ENCODE data around the gene NOC2L.
"Not testable (repeated sequence)": the region's sequence is repeated elsewhere in the genome, so short reads cannot be mapped to it uniquely, and the experiment has no call there.

Gene NOC2L

DNA sequence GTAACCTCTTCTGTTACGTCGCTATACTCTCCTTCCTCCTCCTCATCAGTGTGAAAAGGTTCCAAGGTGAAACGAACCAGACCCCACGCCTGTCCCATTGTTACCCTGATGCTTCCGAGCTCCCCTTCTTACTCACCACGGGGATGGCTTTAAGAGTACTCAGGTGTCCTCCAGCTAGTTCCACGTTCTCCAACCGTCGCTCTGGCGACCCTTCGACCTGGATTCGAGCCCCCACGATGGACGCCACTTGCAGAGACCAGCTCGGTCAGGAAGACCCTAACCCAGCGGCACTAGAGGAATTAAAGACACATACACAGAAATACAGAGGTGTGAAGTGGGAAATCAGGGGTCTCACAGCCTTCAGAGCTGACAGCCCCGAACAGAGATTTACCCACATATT is 61.1 kb downstream of the NOC2L start:
- DNase-seq = not testable (repeated sequence)

DNA sequence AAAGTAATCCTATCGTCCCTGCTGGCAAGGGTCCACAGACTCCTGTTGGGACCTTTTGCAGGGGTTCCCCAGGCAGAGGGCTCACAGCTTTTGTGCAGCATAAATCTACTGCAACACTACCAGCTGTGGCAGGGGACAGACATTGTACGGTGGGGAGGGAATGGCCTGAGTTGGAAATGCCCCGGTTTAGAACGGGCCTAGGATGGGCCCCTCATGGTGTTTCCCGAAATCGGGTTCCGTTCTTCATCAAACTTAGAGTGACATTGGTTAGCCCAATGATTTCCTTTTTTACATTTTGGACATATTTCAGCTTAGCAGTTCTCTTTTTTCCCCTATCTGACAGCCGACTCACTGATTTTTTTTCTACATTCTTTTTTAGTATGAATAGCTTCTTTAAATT is 61.8 kb downstream of the NOC2L start:
- DNase-seq = no peak
